Kidney (tissue), 14 donors: ENCODE data around the gene ABCA7. TPM values are rescaled to one million over a fixed set of nuclear protein-coding genes. Genes with fewer than 3 reads are reported as not detected.
A peak's percentile ranks its signal among the peaks of the same experiment; 100 is the strongest.

ENCODE experiments used
- DNase-seq, 5 donors: peaks; one replicate each; pipeline ENCODE4 v3.0.0-alpha.2; 2013 to 2020
- FAIRE-seq: peaks from 2 replicates; lab custom pipeline; 2012; peaks lifted over from hg19 to GRCh38; lab: Jason Lieb, UNC
- H3K27ac ChIP-seq, 2 donors: one replicate each; pipeline ENCODE4 v1.7.0; 2013; ENCODE audit warnings: low read depth in 2 of 2, low read length in 2 of 2, inconsistent platforms in 1 of 2
- H3K27me3 ChIP-seq: one replicate; pipeline ENCODE4 v1.7.1; 2013; ENCODE audit warnings: low read length, inconsistent platforms; ENCODE audit not compliant: control insufficient read depth, insufficient read depth
- H3K36me3 ChIP-seq, 3 donors: one replicate each; pipeline versions ENCODE4 v1.7.0 to v1.7.1; 2013; ENCODE audit warnings: low read length in 3 of 3, control low read depth in 1 of 3, inconsistent platforms in 1 of 3; ENCODE audit not compliant: insufficient read depth in 3 of 3, control insufficient read depth in 2 of 3
- H3K4me1 ChIP-seq, 3 donors: one replicate each; pipeline versions ENCODE4 v1.7.0 to v1.7.1; 2013; ENCODE audit warnings: low read length in 3 of 3, inconsistent platforms in 1 of 3, low read depth in 1 of 3; ENCODE audit not compliant: control insufficient read depth in 2 of 3, insufficient read depth in 2 of 3
- H3K4me3 ChIP-seq, 3 donors: one replicate each; pipeline versions ENCODE4 v1.7.0 to v1.8.1; 2013; ENCODE audit warnings: low read length in 3 of 3, control low read depth in 1 of 3, inconsistent platforms in 1 of 3
- H3K9ac ChIP-seq, 3 donors: one replicate each; pipeline versions ENCODE4 v1.7.0 to v1.7.1; 2013; ENCODE audit warnings: low read length in 3 of 3, control low read depth in 1 of 3, inconsistent platforms in 1 of 3
- H3K9me3 ChIP-seq, 3 donors: one replicate each; pipeline versions ENCODE4 v1.7.0 to v1.7.1; 2013; ENCODE audit warnings: low read length in 3 of 3, control low read depth in 1 of 3, inconsistent platforms in 1 of 3; ENCODE audit not compliant: control insufficient read depth in 2 of 3, insufficient read depth in 1 of 3
- intact Hi-C: fragments of 100-400 bp; cut with DNase I; formaldehyde crosslinking; loops from one replicate; pipeline ENCODE4 v1.11.1; 2022
- polyA plus RNA-seq: library from polyadenylated mRNA; stranded (reverse); fragments of 350-450 nt; fragmentation: Illumina TruSeq; extraction: RNeasy Lipid Tissue Mini Kit (QIAGEN cat#74804); gene quantifications from one replicate; pipeline ENCODE4 v1.2.3, GENCODE V29; 2014; ENCODE audit warnings: low read depth, low replicate concordance; ENCODE audit not compliant: insufficient read depth
- total RNA-seq: library from RNA; stranded (reverse); fragmentation: NEBNext Ultra II Directional; extraction: Animal tissue kit (Norgen Biotek cat#: 25700); gene quantifications from one replicate; pipeline ENCODE4 v1.2.1, GENCODE V29; 2021
- TF ChIP-seq, protein P1 (sequence below): IDR thresholded peaks from 3 replicates; pipeline ENCODE4 v1.5.1; 2012; ENCODE audit warnings: mild to moderate bottlenecking, moderate library complexity, borderline replicate concordance; ENCODE audit not compliant: insufficient read depth; ENCODE audit errors: extremely low read depth
- donor health status: control.
- donor health status: control.
- donor health status: control.
- donor health status: control.
- donor health status: control.
- donor health status: DM: yes; HTN: yes; CAD: no.
- donor health status: Normal renal cell carcinoma (clear cell type).

Gene ABCA7
- total and polyA plus RNA-seq, 2 donors from 2014 or later: 11.7 to 20.4 TPM

DNA sequence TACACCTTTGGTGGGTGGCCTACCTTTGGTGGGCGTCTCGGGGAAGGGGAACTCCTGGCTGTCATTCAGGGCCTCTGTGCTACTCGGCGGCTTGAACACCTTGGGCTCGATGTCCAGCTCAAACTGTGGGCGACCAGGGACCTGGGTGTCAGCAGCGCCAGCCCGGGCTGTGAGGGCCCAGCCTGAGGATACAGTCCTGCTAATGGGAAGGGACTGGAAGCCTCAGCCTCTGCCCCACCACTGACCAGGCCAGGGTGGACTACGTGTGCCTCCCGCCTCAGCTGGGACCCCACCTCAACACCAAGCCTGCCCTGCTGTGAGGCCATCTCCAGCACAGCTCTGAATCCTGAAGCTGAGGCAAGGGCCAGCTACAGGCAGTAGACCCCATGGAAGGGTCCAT, 26.7 kb upstream of the ABCA7 start:
- intact Hi-C loops: no loop called here
- Histone ChIP-seq H3K9ac (no peak overlapping the region), H3K9me3 (no peaks in the 10 kb centered on the region), H3K4me3 (no peak overlapping the region), H3K36me3 (peaks cover 0 to 10% (median 0%) of the 10 kb centered on the region in 3 donors), H3K27me3 (no peaks in the 10 kb centered on the region), H3K4me1 (peaks cover 0 to 28% (median 0%) of the 10 kb centered on the region in 3 donors), H3K27ac (no peak overlapping the region)
- FAIRE-seq (no peak), DNase-seq (peak in 1 of 5 donors; percentile 73)
- TF ChIP-seq, protein P1, sequence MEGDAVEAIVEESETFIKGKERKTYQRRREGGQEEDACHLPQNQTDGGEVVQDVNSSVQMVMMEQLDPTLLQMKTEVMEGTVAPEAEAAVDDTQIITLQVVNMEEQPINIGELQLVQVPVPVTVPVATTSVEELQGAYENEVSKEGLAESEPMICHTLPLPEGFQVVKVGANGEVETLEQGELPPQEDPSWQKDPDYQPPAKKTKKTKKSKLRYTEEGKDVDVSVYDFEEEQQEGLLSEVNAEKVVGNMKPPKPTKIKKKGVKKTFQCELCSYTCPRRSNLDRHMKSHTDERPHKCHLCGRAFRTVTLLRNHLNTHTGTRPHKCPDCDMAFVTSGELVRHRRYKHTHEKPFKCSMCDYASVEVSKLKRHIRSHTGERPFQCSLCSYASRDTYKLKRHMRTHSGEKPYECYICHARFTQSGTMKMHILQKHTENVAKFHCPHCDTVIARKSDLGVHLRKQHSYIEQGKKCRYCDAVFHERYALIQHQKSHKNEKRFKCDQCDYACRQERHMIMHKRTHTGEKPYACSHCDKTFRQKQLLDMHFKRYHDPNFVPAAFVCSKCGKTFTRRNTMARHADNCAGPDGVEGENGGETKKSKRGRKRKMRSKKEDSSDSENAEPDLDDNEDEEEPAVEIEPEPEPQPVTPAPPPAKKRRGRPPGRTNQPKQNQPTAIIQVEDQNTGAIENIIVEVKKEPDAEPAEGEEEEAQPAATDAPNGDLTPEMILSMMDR: no peak

DNA sequence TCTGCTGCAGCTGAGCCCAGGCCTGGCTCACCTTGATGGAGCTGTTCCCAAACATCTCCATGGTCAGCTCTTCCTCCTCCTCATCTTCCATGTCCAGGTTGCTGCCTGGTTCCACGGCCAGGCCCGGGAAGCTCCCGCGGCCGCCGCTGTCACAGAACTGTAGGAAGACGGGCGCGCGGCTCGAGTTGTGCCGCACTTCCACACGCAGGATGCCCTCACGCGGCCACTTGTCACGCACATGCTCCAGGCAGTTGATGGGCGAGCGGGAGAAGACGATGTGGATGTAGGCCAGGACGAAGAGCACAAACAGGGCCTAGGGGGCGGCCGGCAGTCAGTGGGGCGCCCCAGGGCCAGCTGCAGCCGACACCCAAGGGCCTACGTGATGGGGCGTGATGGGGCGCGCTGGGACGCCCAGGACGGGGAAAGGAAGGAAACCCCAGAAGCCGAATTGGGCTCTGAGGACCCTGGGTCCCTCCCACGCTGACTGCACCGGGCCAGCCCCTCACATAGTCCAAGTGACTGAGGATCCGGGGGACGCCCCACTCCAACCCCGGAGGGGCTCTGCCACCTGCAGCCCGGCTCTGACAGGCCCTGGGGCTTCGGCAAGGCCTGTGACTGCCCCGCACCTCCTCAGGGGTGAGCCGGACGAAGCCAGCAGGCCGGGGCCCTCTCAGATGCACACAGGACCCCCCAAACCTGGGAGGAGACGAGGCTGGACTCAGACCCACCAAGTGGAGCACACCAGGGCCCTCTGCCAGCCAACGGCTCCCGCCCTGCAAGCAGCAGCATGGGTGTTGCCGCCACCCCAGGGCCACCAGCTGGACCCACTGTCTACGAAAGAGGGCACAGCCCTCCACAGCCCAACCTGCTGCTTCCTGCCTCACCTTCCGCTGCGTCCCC, 25.5 kb upstream of the ABCA7 start:
- Histone ChIP-seq H3K36me3 (peaks cover 0 to 10% (median 0%) of the 10 kb centered on the region in 3 donors), H3K4me3 (no peak overlapping the region), H3K27ac (no peak overlapping the region), H3K9me3 (no peaks in the 10 kb centered on the region), H3K9ac (no peak overlapping the region), H3K4me1 (peaks cover 0 to 36% (median 5%) of the 10 kb centered on the region in 3 donors), H3K27me3 (no peaks in the 10 kb centered on the region)
- TF ChIP-seq, protein P1: no peak
- intact Hi-C loops: no loop called here
- no peak for FAIRE-seq
- DNase-seq: peak in 1 of 5 donors; percentile 68

DNA sequence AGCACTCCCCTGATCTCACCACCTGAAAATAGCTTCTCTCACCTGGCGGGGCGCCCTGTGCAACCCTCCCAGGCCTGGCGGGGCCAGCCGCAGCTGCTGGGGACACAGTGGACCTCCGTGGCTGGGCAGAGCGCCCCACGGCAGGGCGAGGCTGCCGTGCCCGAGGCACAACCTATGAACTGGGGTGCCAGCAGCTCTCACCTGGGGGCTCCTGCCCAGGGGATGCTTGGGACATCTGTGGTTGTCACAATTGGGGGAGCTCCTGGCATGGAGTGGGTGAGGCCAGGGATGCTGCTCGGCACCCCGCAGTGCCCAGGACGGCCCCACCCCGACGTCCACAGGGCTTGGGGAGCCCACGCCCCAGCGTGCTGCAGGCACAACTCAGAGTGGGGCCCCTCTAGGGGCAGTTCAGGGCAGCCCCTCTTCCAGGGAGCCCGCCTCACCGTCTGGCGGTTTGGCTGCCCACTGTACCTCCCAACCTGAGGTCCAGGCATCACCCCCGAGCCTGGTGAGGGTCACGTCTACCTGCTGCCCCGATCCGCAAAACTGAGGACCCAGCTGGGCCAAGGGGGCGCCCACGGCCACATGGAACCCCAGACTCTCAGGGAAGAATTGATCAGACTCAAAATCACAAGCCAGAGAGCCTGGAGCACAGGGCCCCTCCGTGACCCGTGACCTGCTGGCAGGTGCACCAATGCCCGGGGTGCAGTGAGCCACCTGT, 24.7 kb upstream of the ABCA7 start:
- H3K27ac ChIP-seq: no peak overlapping the region
- DNase-seq (peak in 1 of 5 donors; percentile 74), FAIRE-seq (no peak)
- no peak overlapping the region for H3K4me3 ChIP-seq
- TF ChIP-seq, protein P1: no peak
- H3K27me3 ChIP-seq: no peaks in the 10 kb centered on the region
- no peak overlapping the region for H3K9ac ChIP-seq
- H3K9me3 ChIP-seq: no peaks in the 10 kb centered on the region
- peaks cover 0 to 44% (median 8%) of the 10 kb centered on the region in 3 donors for H3K4me1 ChIP-seq
- intact Hi-C loops: no loop called here
- H3K36me3 ChIP-seq: peaks cover 0 to 10% (median 0%) of the 10 kb centered on the region in 3 donors
